HCT116 (cell line): ENCODE data around the gene DEPDC4.

ENCODE experiments used
- CTCF ChIP-seq, 3 experiments: fragments of 200-600 bp in 1 of 3; sonication (generic) in 1 of 3; IDR thresholded peaks in 2 of 3; conservative IDR thresholded peaks in 1 of 3; 2 replicates each; pipeline ENCODE4 v1.5.1; 2012 to 2017; ENCODE audit warnings: low read depth in 2 of 3, low read length in 2 of 3, antibody characterized with exemption in 1 of 3, borderline replicate concordance in 1 of 3, control low read depth in 1 of 3, mild to moderate bottlenecking in 1 of 3, mixed read lengths in 1 of 3, mixed run types in 1 of 3, moderate library complexity in 1 of 3; ENCODE audit not compliant: insufficient read depth in 1 of 3
- EZH2 ChIP-seq: fragments of 200-600 bp; sonication (generic); IDR thresholded peaks from 2 replicates; pipeline ENCODE4 v1.6.1; 2017; ENCODE audit warnings: antibody characterized with exemption, mixed run types
- JUND ChIP-seq: IDR thresholded peaks from 2 replicates; pipeline ENCODE4 v1.6.1; 2012
- MAX ChIP-seq: IDR thresholded peaks from 2 replicates; pipeline ENCODE4 v1.6.1; 2012

- no peak for TF ChIP-seq EZH2
- TF ChIP-seq MAX: no peak
- TF ChIP-seq CTCF (IDR thresholded peaks at IDR 0.05 in 2 of 3, conservative IDR thresholded peaks at IDR 0.05 in 1 of 3; ENCODE audit: borderline replicate concordance in 1 of 3, insufficient read depth in 1 of 3, low read depth in 2 of 3, low read length in 2 of 3): no peak
- TF ChIP-seq JUND: no peak
Observed at GRCh38 chr12:100253437-100253836, 13.4 kb downstream of the DEPDC4 start.
